GM18873 (cell line): ENCODE data around the gene PCNX2.
"Not testable (repeated sequence)": the region's sequence is repeated elsewhere in the genome, so short reads cannot be mapped to it uniquely, and the experiment has no call there.

Experiments used
- ATAC-seq: cut with Tn5 transposase; IDR thresholded peaks from one replicate; pipeline ENCODE4 v1.9.1; 2021; ENCODE audit warnings: mild to moderate bottlenecking, moderate library complexity, moderate number of reproducible peaks; ENCODE audit not compliant: unreplicated experiment, low FRiP score

Gene PCNX2

GRCh38 chr1:233080827-233081226 is 214.7 kb downstream of the PCNX2 start:
- ATAC-seq: not testable (repeated sequence)

GRCh38 chr1:233080286-233080685 is 215.2 kb downstream of the PCNX2 start:
- no peak for ATAC-seq

GRCh38 chr1:233079574-233079973 is 216.0 kb downstream of the PCNX2 start:
- ATAC-seq: no peak

GRCh38 chr1:233078396-233078795 is 217.1 kb downstream of the PCNX2 start:
- no peak for ATAC-seq

- no peak for ATAC-seq
Measured at GRCh38 chr1:233075915-233076295, 219.6 kb downstream of the PCNX2 start.

- ATAC-seq: no peak
Measured at GRCh38 chr1:233066087-233066486, 229.4 kb downstream of the PCNX2 start.

- no peak for ATAC-seq
Measured at GRCh38 chr1:233065685-233066084, 229.8 kb downstream of the PCNX2 start.

- no peak for ATAC-seq
Measured at GRCh38 chr1:233064988-233065387, 230.5 kb downstream of the PCNX2 start.

- no peak for ATAC-seq
Measured at GRCh38 chr1:233063462-233063861, 232.1 kb downstream of the PCNX2 start.

- no peak for ATAC-seq
Measured at GRCh38 chr1:233061265-233061664, 234.3 kb downstream of the PCNX2 start.

GRCh38 chr1:233060461-233060994 is 235.0 kb downstream of the PCNX2 start:
- ATAC-seq: no peak

- ATAC-seq: no peak
Measured at GRCh38 chr1:233057836-233058235, 237.7 kb downstream of the PCNX2 start.

- ATAC-seq: no peak
Measured at GRCh38 chr1:233055879-233056641, 239.5 kb downstream of the PCNX2 start.

GRCh38 chr1:233045588-233045987 is 249.9 kb downstream of the PCNX2 start:
- ATAC-seq: no peak

- no peak for ATAC-seq
Measured at GRCh38 chr1:233042834-233043233, 252.7 kb downstream of the PCNX2 start.

- no peak for ATAC-seq
Measured at GRCh38 chr1:233040494-233040893, 255.0 kb downstream of the PCNX2 start.

GRCh38 chr1:233038581-233038980 is 256.9 kb downstream of the PCNX2 start:
- no peak for ATAC-seq

GRCh38 chr1:233037843-233038242 is 257.7 kb downstream of the PCNX2 start:
- no peak for ATAC-seq

- ATAC-seq: no peak
Measured at GRCh38 chr1:233034836-233035235, 260.7 kb downstream of the PCNX2 start.

GRCh38 chr1:233033361-233033760 is 262.2 kb downstream of the PCNX2 start:
- no peak for ATAC-seq

GRCh38 chr1:233032916-233033315 is 262.6 kb downstream of the PCNX2 start:
- ATAC-seq: no peak

GRCh38 chr1:233031521-233031920 is 264.0 kb downstream of the PCNX2 start:
- ATAC-seq: no peak
